Astrocyte (in vitro differentiated cells and primary cell): Measurements from ENCODE around the gene RYR2. TPM values are rescaled to one million over a fixed set of nuclear protein-coding genes. Genes with fewer than 3 reads are reported as not detected.

Experiments
- DNase-seq: peaks from one replicate; pipeline ENCODE4 v3.0.0-alpha.2; 2010; ENCODE audit warnings: low read depth
- FAIRE-seq: peaks from 2 replicates; lab custom pipeline; 2011; peaks lifted over from hg19 to GRCh38; lab: Jason Lieb, UNC
- H2AFZ ChIP-seq: 2 replicates; pipeline ENCODE4 v1.6.0; 2012; ENCODE audit warnings: low read depth, low read length, inconsistent platforms
- H3K27ac ChIP-seq: 2 replicates; pipeline ENCODE4 v1.5.1; 2011; ENCODE audit warnings: low read depth, low read length, inconsistent platforms
- H3K27me3 ChIP-seq: 2 replicates; pipeline ENCODE4 v1.6.0; 2011; ENCODE audit warnings: low read length, inconsistent platforms; ENCODE audit not compliant: insufficient read depth
- H3K36me3 ChIP-seq: 2 replicates; pipeline ENCODE4 v1.5.1; 2011; ENCODE audit warnings: low read length, inconsistent platforms; ENCODE audit not compliant: insufficient read depth
- H3K4me1 ChIP-seq: 2 replicates; pipeline ENCODE4 v1.5.1; 2011; ENCODE audit warnings: low read length, inconsistent platforms; ENCODE audit not compliant: insufficient read depth
- H3K4me2 ChIP-seq: 2 replicates; pipeline ENCODE4 v1.6.0; 2012; ENCODE audit warnings: low read length, inconsistent platforms
- H3K4me3 ChIP-seq: 2 replicates; pipeline ENCODE4 v1.5.1; 2011; ENCODE audit warnings: low read depth, mild to moderate bottlenecking, low read length, inconsistent platforms; ENCODE audit not compliant: insufficient read depth
- H3K79me2 ChIP-seq: 2 replicates; pipeline ENCODE4 v1.6.0; 2012; ENCODE audit warnings: mild to moderate bottlenecking, low read length, inconsistent platforms; ENCODE audit not compliant: insufficient read depth
- H3K9ac ChIP-seq: 2 replicates; pipeline ENCODE4 v1.6.0; 2012; ENCODE audit warnings: mild to moderate bottlenecking, low read length, inconsistent platforms
- H3K9me3 ChIP-seq: 2 replicates; pipeline ENCODE4 v1.5.1; 2012; ENCODE audit warnings: low read depth, mild to moderate bottlenecking, low read length, inconsistent platforms; ENCODE audit not compliant: insufficient read depth
- H4K20me1 ChIP-seq: 2 replicates; pipeline ENCODE4 v1.6.0; 2012; ENCODE audit warnings: low read length, inconsistent platforms; ENCODE audit not compliant: insufficient read depth
- H3K27ac Mint-ChIP-seq: one replicate; pipeline ENCODE4 v1.8.0; 2021; ENCODE audit warnings: mild to moderate bottlenecking, mixed read lengths; ENCODE audit not compliant: unreplicated experiment
- H3K27me3 Mint-ChIP-seq: one replicate; pipeline ENCODE4 v1.8.0; 2021; ENCODE audit warnings: low read depth, mixed read lengths; ENCODE audit not compliant: unreplicated experiment
- H3K36me3 Mint-ChIP-seq: one replicate; pipeline ENCODE4 v1.8.0; 2021; ENCODE audit warnings: low read depth, mixed read lengths; ENCODE audit not compliant: unreplicated experiment
- H3K4me1 Mint-ChIP-seq: one replicate; pipeline ENCODE4 v1.8.0; 2021; ENCODE audit warnings: low read depth, mixed read lengths; ENCODE audit not compliant: unreplicated experiment
- H3K4me3 Mint-ChIP-seq: one replicate; pipeline ENCODE4 v1.8.0; 2021; ENCODE audit warnings: mild to moderate bottlenecking, moderate library complexity, mixed read lengths; ENCODE audit not compliant: unreplicated experiment
- H3K9me3 Mint-ChIP-seq: one replicate; pipeline ENCODE4 v1.8.0; 2021; ENCODE audit warnings: mild to moderate bottlenecking, mixed read lengths; ENCODE audit not compliant: unreplicated experiment
- CTCF ChIP-seq: IDR thresholded peaks from 2 replicates; pipeline ENCODE4 v1.5.1; 2011; ENCODE audit warnings: low read depth, mild to moderate bottlenecking, inconsistent platforms, low read length, moderate library complexity; ENCODE audit not compliant: insufficient read depth
- EZH2 ChIP-seq: IDR thresholded peaks from 2 replicates; pipeline ENCODE4 v1.6.1; 2012; ENCODE audit warnings: mild to moderate bottlenecking, low read length, inconsistent platforms; ENCODE audit not compliant: insufficient read depth
- total RNA-seq: library from RNA; stranded (reverse); gene quantifications from 2 replicates; pipeline ENCODE4 v1.2.1, GENCODE V29; 2021

Gene RYR2
- total RNA-seq, 1 donor from 2014 or later: 0.30 TPM

GRCh38 chr1:237774246-237774645 is 732.3 kb downstream of the RYR2 start:
- H3K79me2 ChIP-seq: no peaks in the 10 kb centered on the region
- no peak overlapping the region for H3K4me2 ChIP-seq
- H3K27me3 Mint-ChIP-seq: no peaks in the 10 kb centered on the region
- no peak overlapping the region for H3K4me3 ChIP-seq
- no peaks in the 10 kb centered on the region for H3K36me3 Mint-ChIP-seq
- H3K4me1 Mint-ChIP-seq: no peaks in the 10 kb centered on the region
- no peak overlapping the region for H3K4me3 Mint-ChIP-seq
- H3K27ac ChIP-seq: no peak overlapping the region
- H2AFZ ChIP-seq: no peak overlapping the region
- H3K9me3 Mint-ChIP-seq: no peaks in the 10 kb centered on the region
- FAIRE-seq: no peak
- no peaks in the 10 kb centered on the region for H3K36me3 ChIP-seq
- DNase-seq: no peak
- no peak overlapping the region for H3K27ac Mint-ChIP-seq
- TF ChIP-seq CTCF (no peak), EZH2 (no peak)
- H3K27me3 ChIP-seq: no peaks in the 10 kb centered on the region
- H3K9ac ChIP-seq: no peak overlapping the region
- no peaks in the 10 kb centered on the region for H4K20me1 ChIP-seq
- H3K9me3 ChIP-seq: no peaks in the 10 kb centered on the region
- H3K4me1 ChIP-seq: no peaks in the 10 kb centered on the region

GRCh38 chr1:237779356-237779755 is 737.4 kb downstream of the RYR2 start:
- Histone ChIP-seq H3K36me3 (no peaks in the 10 kb centered on the region), H3K4me1 (no peaks in the 10 kb centered on the region), H3K27me3 (no peaks in the 10 kb centered on the region), H3K79me2 (no peaks in the 10 kb centered on the region), H4K20me1 (no peaks in the 10 kb centered on the region), H3K27ac (no peak overlapping the region), H3K4me2 (no peak overlapping the region), H3K4me3 (no peak overlapping the region), H2AFZ (no peak overlapping the region), H3K9ac (no peak overlapping the region), H3K9me3 (no peaks in the 10 kb centered on the region)
- no peaks in the 10 kb centered on the region for H3K9me3 Mint-ChIP-seq
- no peaks in the 10 kb centered on the region for H3K27me3 Mint-ChIP-seq
- FAIRE-seq (no peak), DNase-seq (no peak)
- no peak overlapping the region for H3K4me3 Mint-ChIP-seq
- no peak for TF ChIP-seq EZH2
- no peak for TF ChIP-seq CTCF
- H3K4me1 Mint-ChIP-seq: no peaks in the 10 kb centered on the region
- peaks cover 2% of the 10 kb centered on the region for H3K36me3 Mint-ChIP-seq
- no peak overlapping the region for H3K27ac Mint-ChIP-seq

GRCh38 chr1:237786066-237786719 is 744.2 kb downstream of the RYR2 start:
- Histone ChIP-seq H3K4me3 (no peak overlapping the region), H3K4me2 (no peak overlapping the region), H3K27me3 (no peaks in the 10 kb centered on the region), H3K4me1 (no peaks in the 10 kb centered on the region), H3K36me3 (no peaks in the 10 kb centered on the region), H3K9me3 (no peaks in the 10 kb centered on the region), H4K20me1 (no peaks in the 10 kb centered on the region), H3K27ac (no peak overlapping the region), H3K9ac (no peak overlapping the region), H3K79me2 (no peaks in the 10 kb centered on the region), H2AFZ (no peak overlapping the region)
- FAIRE-seq (no peak), DNase-seq (no peak)
- H3K36me3 Mint-ChIP-seq: peaks cover 2% of the 10 kb centered on the region
- H3K27me3 Mint-ChIP-seq: no peaks in the 10 kb centered on the region
- no peak overlapping the region for H3K4me3 Mint-ChIP-seq
- H3K27ac Mint-ChIP-seq: no peak overlapping the region
- H3K9me3 Mint-ChIP-seq: no peaks in the 10 kb centered on the region
- peaks cover 4% of the 10 kb centered on the region for H3K4me1 Mint-ChIP-seq
- no peak for TF ChIP-seq CTCF
- no peak for TF ChIP-seq EZH2
